Endodermal cell (in vitro differentiated cells): ENCODE results near the gene MPEG1. TPM values are rescaled to one million over a fixed set of nuclear protein-coding genes. Genes with fewer than 3 reads are reported as not detected.

Experiments used
- DNase-seq: peaks from one replicate; pipeline ENCODE4 v3.0.0-alpha.2; 2017
- H3K27ac ChIP-seq: 2 replicates; pipeline ENCODE4 v1.5.1; 2013; ENCODE audit warnings: mild to moderate bottlenecking, low read depth, low read length, moderate library complexity
- H3K27me3 ChIP-seq: 2 replicates; pipeline ENCODE4 v1.6.1; 2013; ENCODE audit warnings: mild to moderate bottlenecking, low read length, moderate library complexity; ENCODE audit not compliant: insufficient read depth, control insufficient read depth, poor library complexity, severe bottlenecking
- H3K36me3 ChIP-seq: 2 replicates; pipeline ENCODE4 v1.7.0; 2013; ENCODE audit warnings: mild to moderate bottlenecking, low read length, moderate library complexity; ENCODE audit not compliant: control insufficient read depth, insufficient read depth
- H3K4me1 ChIP-seq: one replicate; pipeline ENCODE4 v1.7.0; 2013; ENCODE audit warnings: low read length; ENCODE audit not compliant: control insufficient read depth, insufficient read depth
- H3K4me3 ChIP-seq: 2 replicates; pipeline ENCODE4 v1.5.1; 2013; ENCODE audit warnings: mild to moderate bottlenecking, low read length, moderate library complexity
- H3K9ac ChIP-seq: 2 replicates; pipeline ENCODE4 v1.6.1; 2013; ENCODE audit warnings: mild to moderate bottlenecking, low read length, moderate library complexity; ENCODE audit not compliant: poor library complexity, severe bottlenecking; ENCODE audit errors: extremely low read depth
- H3K9me3 ChIP-seq: 2 replicates; pipeline ENCODE4 v1.6.1; 2013; ENCODE audit warnings: mild to moderate bottlenecking, low read length, moderate library complexity; ENCODE audit not compliant: control insufficient read depth
- H3K27ac Mint-ChIP-seq: 2 replicates; pipeline ENCODE4 v1.8.0; 2020; ENCODE audit warnings: mixed read lengths
- H3K27me3 Mint-ChIP-seq: 2 replicates; pipeline ENCODE4 v1.8.0; 2021; ENCODE audit warnings: mild to moderate bottlenecking, mixed read lengths; ENCODE audit not compliant: insufficient read depth
- H3K36me3 Mint-ChIP-seq: 2 replicates; pipeline ENCODE4 v1.8.0; 2020; ENCODE audit warnings: low read depth, mixed read lengths
- H3K4me1 Mint-ChIP-seq: 2 replicates; pipeline ENCODE4 v1.8.0; 2020; ENCODE audit warnings: mixed read lengths
- H3K4me3 Mint-ChIP-seq: 2 replicates; pipeline ENCODE4 v1.8.0; 2020; ENCODE audit warnings: mild to moderate bottlenecking, moderate library complexity, mixed read lengths
- H3K9me3 Mint-ChIP-seq: 2 replicates; pipeline ENCODE4 v1.8.0; 2020; ENCODE audit warnings: mild to moderate bottlenecking, mixed read lengths
- CTCF ChIP-seq: fragments of 200-600 bp; sonication (generic); conservative IDR thresholded peaks from 2 replicates; pipeline ENCODE4 v1.5.0; 2021; ENCODE audit warnings: antibody characterized with exemption, mild to moderate bottlenecking
- WGBS, 2 experiments: methylation state at CpG; one replicate each; pipeline versions ENCODE4 v1.1.5 to v1.1.7; 2013; ENCODE audit warnings: missing lambda C conversion rate in 2 of 2, mixed read lengths in 1 of 2; ENCODE audit not compliant: insufficient coverage in 1 of 2, insufficient read length in 1 of 2; 5-methylcytosine and 5-hydroxymethylcytosine counted together
- total RNA-seq, 2 donors: library from RNA; stranded (reverse); fragmentation: NEBNext Ultra II Directional in 1 of 2; extraction: Animal tissue kit (Norgen Biotek cat#: 25700) in 1 of 2; gene quantifications; 2 replicates in 1 of 2; 3 replicates in 1 of 2; pipeline ENCODE4 v1.2.1, GENCODE V29; 2021

Gene MPEG1
- total RNA-seq, 2 donors from 2014 or later: not detected

GRCh38 chr11:59207988-59208451 lies 4.7 kb downstream of the MPEG1 start:
- H3K4me1 Mint-ChIP-seq: peaks cover 7% of the 10 kb centered on the region
- H3K4me3 Mint-ChIP-seq: no peak overlapping the region
- TF ChIP-seq CTCF: peak; percentile 80
- peaks cover 1% of the 10 kb centered on the region for H3K27me3 Mint-ChIP-seq
- peaks cover 22% of the 10 kb centered on the region for H3K36me3 Mint-ChIP-seq
- H3K36me3 ChIP-seq: peaks cover 14% of the 10 kb centered on the region
- H3K4me1 ChIP-seq: no peaks in the 10 kb centered on the region
- no peak overlapping the region for H3K9ac ChIP-seq
- H3K4me3 ChIP-seq: no peak overlapping the region
- no peaks in the 10 kb centered on the region for H3K9me3 Mint-ChIP-seq
- no peaks in the 10 kb centered on the region for H3K9me3 ChIP-seq
- H3K27ac ChIP-seq: no peak overlapping the region
- peak overlapping the region; percentile 45 for H3K27ac Mint-ChIP-seq
- H3K27me3 ChIP-seq: no peaks in the 10 kb centered on the region
- 44% methylated on average over 5 of the region's 5 CpGs; no CpG with 5 or more reads in 1 of the 2 experiments for WGBS, 2 experiments
- peak; percentile 59 for DNase-seq

GRCh38 chr11:59206635-59207034 lies 6.1 kb downstream of the MPEG1 start:
- peaks cover 7% of the 10 kb centered on the region for H3K4me1 Mint-ChIP-seq
- peaks cover 26% of the 10 kb centered on the region for H3K36me3 Mint-ChIP-seq
- no peak overlapping the region for H3K27ac Mint-ChIP-seq
- H3K36me3 ChIP-seq: peaks cover 28% of the 10 kb centered on the region
- TF ChIP-seq CTCF: peak; percentile 78
- WGBS, 2 experiments: 82 to 87% methylated on average over 4 of the region's 4 CpGs
- no peak overlapping the region for H3K4me3 Mint-ChIP-seq
- no peaks in the 10 kb centered on the region for H3K27me3 Mint-ChIP-seq
- no peaks in the 10 kb centered on the region for H3K4me1 ChIP-seq
- DNase-seq: peak; percentile 88
- H3K9ac ChIP-seq: no peak overlapping the region
- no peak overlapping the region for H3K27ac ChIP-seq
- H3K27me3 ChIP-seq: no peaks in the 10 kb centered on the region
- H3K4me3 ChIP-seq: no peak overlapping the region
- no peaks in the 10 kb centered on the region for H3K9me3 ChIP-seq
- H3K9me3 Mint-ChIP-seq: no peaks in the 10 kb centered on the region

GRCh38 chr11:59205648-59206047 lies 7.1 kb downstream of the MPEG1 start:
- Mint-ChIP-seq H3K36me3 (peaks cover 34% of the 10 kb centered on the region), H3K27ac (no peak overlapping the region), H3K9me3 (no peaks in the 10 kb centered on the region), H3K27me3 (no peaks in the 10 kb centered on the region), H3K4me3 (no peak overlapping the region), H3K4me1 (peaks cover 9% of the 10 kb centered on the region)
- Histone ChIP-seq H3K36me3 (peaks cover 35% of the 10 kb centered on the region), H3K4me1 (no peaks in the 10 kb centered on the region), H3K27me3 (no peaks in the 10 kb centered on the region), H3K27ac (no peak overlapping the region), H3K4me3 (no peak overlapping the region), H3K9me3 (no peaks in the 10 kb centered on the region), H3K9ac (no peak overlapping the region)
- TF ChIP-seq CTCF: no peak
- 90 to 96% methylated on average over 5 to 7 of the region's 7 CpGs for WGBS, 2 experiments
- no peak for DNase-seq
